GM18498 (cell line): ENCODE results near the gene BTBD9.
A peak's percentile ranks its signal among the peaks of the same experiment; 100 is the strongest.

Source experiments
- ATAC-seq: cut with Tn5 transposase; IDR thresholded peaks from one replicate; pipeline ENCODE4 v1.9.1; 2021; ENCODE audit warnings: mild to moderate bottlenecking, moderate library complexity; ENCODE audit not compliant: unreplicated experiment

The BTBD9 gene

GRCh38 chr6:38485488-38485887 lies 154.2 kb downstream of the BTBD9 start:
- ATAC-seq: no peak

GRCh38 chr6:38484656-38485055 lies 155.1 kb downstream of the BTBD9 start:
- no peak for ATAC-seq

GRCh38 chr6:38483526-38483925 lies 156.2 kb downstream of the BTBD9 start:
- peak; percentile 78 for ATAC-seq

GRCh38 chr6:38482466-38482865 lies 157.3 kb downstream of the BTBD9 start:
- ATAC-seq: no peak

GRCh38 chr6:38481851-38482250 lies 157.9 kb downstream of the BTBD9 start:
- no peak for ATAC-seq

- ATAC-seq: no peak
Observed at GRCh38 chr6:38481211-38481836, 158.4 kb downstream of the BTBD9 start.

- no peak for ATAC-seq
Observed at GRCh38 chr6:38480036-38480435, 159.7 kb downstream of the BTBD9 start.

- no peak for ATAC-seq
Observed at GRCh38 chr6:38479331-38479730, 160.4 kb downstream of the BTBD9 start.

GRCh38 chr6:38477680-38478260 lies 162.0 kb downstream of the BTBD9 start:
- ATAC-seq: no peak

GRCh38 chr6:38476888-38477287 lies 162.8 kb downstream of the BTBD9 start:
- no peak for ATAC-seq

- no peak for ATAC-seq
Observed at GRCh38 chr6:38476141-38476540, 163.6 kb downstream of the BTBD9 start.

GRCh38 chr6:38470548-38470947 lies 169.2 kb downstream of the BTBD9 start:
- no peak for ATAC-seq

- ATAC-seq: no peak
Observed at GRCh38 chr6:38467566-38467965, 172.2 kb downstream of the BTBD9 start.

GRCh38 chr6:38460186-38460585 lies 179.5 kb downstream of the BTBD9 start:
- no peak for ATAC-seq

- ATAC-seq: no peak
Observed at GRCh38 chr6:38459291-38459690, 180.4 kb downstream of the BTBD9 start.

- ATAC-seq: no peak
Observed at GRCh38 chr6:38453861-38454260, 185.9 kb downstream of the BTBD9 start.

- ATAC-seq: no peak
Observed at GRCh38 chr6:38452816-38453660, 186.7 kb downstream of the BTBD9 start.

GRCh38 chr6:38450717-38451116 lies 189.0 kb downstream of the BTBD9 start:
- no peak for ATAC-seq

GRCh38 chr6:38445925-38446324 lies 193.8 kb downstream of the BTBD9 start:
- ATAC-seq: no peak

GRCh38 chr6:38445336-38445735 lies 194.4 kb downstream of the BTBD9 start:
- ATAC-seq: no peak

GRCh38 chr6:38443352-38444144 lies 196.2 kb downstream of the BTBD9 start:
- ATAC-seq: no peak
